HL-60 (cell line): ENCODE data around the gene GABRR1.
"Not testable (repeated sequence)": the region's sequence is repeated elsewhere in the genome, so short reads cannot be mapped to it uniquely, and the experiment has no call there.

ENCODE experiments used
- DNase-seq, 2 experiments: peaks; one replicate each; pipeline ENCODE4 v3.0.0-alpha.2; 2010 to 2020; ENCODE audit warnings: low read depth in 1 of 2, low spot score in 1 of 2
- H3K27ac ChIP-seq: fragments of 250-450 bp; sonication (Bioruptor Pico); replicated peaks from 2 replicates; pipeline ENCODE4 v1.5.1; 2020; ENCODE audit warnings: mild to moderate bottlenecking, moderate library complexity
- H3K27me3 ChIP-seq: fragments of 250-450 bp; sonication (Bioruptor Pico); 2 replicates; pipeline ENCODE4 v1.5.1; 2021; ENCODE audit warnings: mild to moderate bottlenecking, moderate library complexity; ENCODE audit not compliant: insufficient read depth, poor library complexity, severe bottlenecking
- H3K4me3 ChIP-seq: replicated peaks from 2 replicates; pipeline ENCODE4 v1.5.1; 2011; ENCODE audit warnings: mild to moderate bottlenecking, control low read depth, low read length; ENCODE audit not compliant: insufficient read depth
- CTCF ChIP-seq: IDR thresholded peaks from one replicate; pipeline ENCODE4 v1.5.1; 2011; ENCODE audit warnings: low read length, control low read depth, inconsistent platforms; ENCODE audit not compliant: insufficient read depth
- GABPA ChIP-seq: IDR thresholded peaks from 2 replicates; pipeline ENCODE4 v1.6.1; 2012; ENCODE audit warnings: low read depth
- POLR2AphosphoS5 ChIP-seq: IDR thresholded peaks from 2 replicates; pipeline ENCODE4 v1.6.1; 2012; ENCODE audit warnings: low read depth
- REST ChIP-seq: IDR thresholded peaks from 2 replicates; pipeline ENCODE4 v1.6.1; 2012; ENCODE audit warnings: low read depth; ENCODE audit not compliant: insufficient replicate concordance
- SPI1 ChIP-seq: IDR thresholded peaks from 2 replicates; pipeline ENCODE4 v1.6.1; 2012; ENCODE audit warnings: low read depth, mild to moderate bottlenecking, borderline replicate concordance

The GABRR1 gene

GRCh38 chr6:89239338-89239737, 22.2 kb upstream of the GABRR1 start:
- peak in 1 of 2 experiments; percentile 18 for DNase-seq
- Histone ChIP-seq H3K4me3 (no peak overlapping the region), H3K27ac (no peak overlapping the region), H3K27me3 (no peaks in the 10 kb centered on the region)
- TF ChIP-seq CTCF, result peak; percentile 37
- no peak for TF ChIP-seq SPI1

GRCh38 chr6:89237158-89237557, 20.0 kb upstream of the GABRR1 start:
- no peak overlapping the region for H3K4me3 ChIP-seq
- TF ChIP-seq POLR2AphosphoS5 (no peak), CTCF (no peak), SPI1 (no peak), REST (no peak), GABPA (no peak)
- H3K27me3 ChIP-seq, result no peaks in the 10 kb centered on the region
- DNase-seq, result no peak
- H3K27ac ChIP-seq, result no peak overlapping the region

GRCh38 chr6:89233605-89234004, 16.4 kb upstream of the GABRR1 start:
- not testable (repeated sequence) for H3K4me3 ChIP-seq, H3K27ac ChIP-seq, H3K27me3 ChIP-seq
- 0 out of 2 replicates have a peak, but pooled peaks have one; percentile 30 for TF ChIP-seq POLR2AphosphoS5
- peak in 1 of 2 experiments; percentile 81 for DNase-seq

GRCh38 chr6:89222712-89223039, 5.5 kb upstream of the GABRR1 start:
- TF ChIP-seq REST (no peak), POLR2AphosphoS5 (no peak), GABPA (no peak), CTCF (no peak), SPI1 (no peak)
- no peak for DNase-seq
- no peak overlapping the region for H3K27ac ChIP-seq
- H3K27me3 ChIP-seq, result no peaks in the 10 kb centered on the region
- no peak overlapping the region for H3K4me3 ChIP-seq
